Neural cell (in vitro differentiated cells): ENCODE data around the gene FHOD3.

Experiments
- CTCF ChIP-seq: fragments of 450-650 bp; IDR thresholded peaks from 2 replicates; pipeline ENCODE4 v1.5.1; 2014; ENCODE audit warnings: antibody characterized with exemption, mild to moderate bottlenecking, moderate library complexity; ENCODE audit not compliant: poor library complexity, severe bottlenecking
- EP300 ChIP-seq: fragments of 450-650 bp; conservative IDR thresholded peaks from 2 replicates; pipeline ENCODE4 v1.6.1; 2014; ENCODE audit warnings: antibody characterized with exemption, mild to moderate bottlenecking, moderate library complexity; ENCODE audit not compliant: poor library complexity, severe bottlenecking
- EZH2 ChIP-seq: fragments of 200-600, 300-800 bp; shearing (Covaris generic), sonication (generic); IDR thresholded peaks from 2 replicates; pipeline ENCODE4 v1.6.1; 2014; ENCODE audit warnings: antibody characterized with exemption, low read length, borderline replicate concordance, mild to moderate bottlenecking; ENCODE audit not compliant: insufficient read depth, poor library complexity, severe bottlenecking
- MXI1 ChIP-seq: fragments of 450-650 bp; conservative IDR thresholded peaks from 2 replicates; pipeline ENCODE4 v1.6.1; 2014; ENCODE audit warnings: antibody characterized with exemption, mild to moderate bottlenecking; ENCODE audit not compliant: poor library complexity, severe bottlenecking
- POLR2AphosphoS5 ChIP-seq: IDR thresholded peaks from 2 replicates; pipeline ENCODE4 v1.6.1; 2012
- RAD21 ChIP-seq: fragments of 450-650 bp; conservative IDR thresholded peaks from 2 replicates; pipeline ENCODE4 v1.6.1; 2014; ENCODE audit warnings: antibody characterized with exemption, mild to moderate bottlenecking, moderate library complexity
- REST ChIP-seq: IDR thresholded peaks from 2 replicates; pipeline ENCODE4 v1.6.1; 2012; ENCODE audit warnings: borderline replicate concordance
- TAF1 ChIP-seq: IDR thresholded peaks from 2 replicates; pipeline ENCODE4 v1.6.1; 2012; ENCODE audit warnings: low read depth

GRCh38 chr18:36503477-36503876 is 206.0 kb downstream of the FHOD3 start:
- no peak for TF ChIP-seq CTCF
- no peak for TF ChIP-seq REST
- TF ChIP-seq POLR2AphosphoS5 = no peak
- TF ChIP-seq EP300 = no peak
- no peak for TF ChIP-seq EZH2
- no peak for TF ChIP-seq MXI1
- no peak for TF ChIP-seq TAF1
- no peak for TF ChIP-seq RAD21
